Parathyroid adenoma (tissue), 2 donors: Measurements from ENCODE around the gene L3MBTL2.

Experiments
- H2AFZ ChIP-seq: fragments of 300-600 bp; sonication (generic); one replicate; pipeline ENCODE4 v1.7.0; 2017; ENCODE audit warnings: antibody characterized with exemption, mild to moderate bottlenecking
- H3K27ac ChIP-seq: fragments of 300-600 bp; sonication (generic); one replicate; pipeline ENCODE4 v1.7.0; 2017
- H3K27me3 ChIP-seq: fragments of 300-600 bp; sonication (generic); one replicate; pipeline ENCODE4 v1.7.0; 2017; ENCODE audit warnings: low read length; ENCODE audit not compliant: control insufficient read depth, insufficient read depth
- H3K36me3 ChIP-seq: fragments of 300-600 bp; sonication (generic); one replicate; pipeline ENCODE4 v1.7.0; 2017; ENCODE audit warnings: low read length; ENCODE audit not compliant: control insufficient read depth, insufficient read depth
- H3K4me1 ChIP-seq: fragments of 300-600 bp; sonication (generic); one replicate; pipeline ENCODE4 v1.7.0; 2017; ENCODE audit warnings: control low read depth
- H3K4me2 ChIP-seq: fragments of 300-600 bp; sonication (generic); one replicate; pipeline ENCODE4 v1.7.0; 2017; ENCODE audit warnings: low read length
- H3K4me3 ChIP-seq: fragments of 300-600 bp; sonication (generic); one replicate; pipeline ENCODE4 v1.7.0; 2017; ENCODE audit warnings: low read depth, low read length
- H3K79me2 ChIP-seq: fragments of 300-600 bp; sonication (generic); one replicate; pipeline ENCODE4 v1.7.0; 2017; ENCODE audit warnings: control low read depth
- H3K9ac ChIP-seq: fragments of 300-600 bp; sonication (generic); one replicate; pipeline ENCODE4 v1.7.0; 2017; ENCODE audit warnings: mild to moderate bottlenecking
- H3K9me3 ChIP-seq: fragments of 300-600 bp; sonication (generic); one replicate; pipeline ENCODE4 v1.7.0; 2017; ENCODE audit warnings: low read length; ENCODE audit not compliant: control insufficient read depth
- TF ChIP-seq, protein P1 (sequence below): fragments of 300-600 bp; sonication (generic); IDR thresholded peaks from one replicate; pipeline ENCODE4 v1.7.0; 2017; ENCODE audit warnings: antibody characterized with exemption, mild to moderate bottlenecking
- donor health status: primary hyperparathyroidism.

Gene L3MBTL2

DNA sequence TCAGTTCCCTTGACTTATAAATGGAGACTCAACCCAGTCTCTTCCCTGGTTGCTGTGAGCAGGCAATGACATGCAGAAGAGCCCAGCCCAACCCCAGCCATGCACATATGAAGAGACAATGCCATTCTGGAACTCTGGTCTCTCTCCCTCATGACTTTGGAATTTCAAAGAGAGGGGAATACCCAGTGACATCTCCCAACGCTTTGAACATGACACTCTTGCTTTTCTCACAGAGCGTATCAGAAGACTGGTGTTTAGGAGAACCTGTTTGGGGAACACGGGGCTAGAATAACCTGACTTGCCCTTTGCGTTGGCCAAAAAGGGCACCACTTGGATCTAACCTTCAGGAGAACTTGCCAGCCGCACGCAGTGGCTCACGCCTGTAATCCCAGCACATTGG, 68.0 kb downstream of the L3MBTL2 start:
- H3K4me2 ChIP-seq, result no peak overlapping the region
- no peaks in the 10 kb centered on the region for H3K4me1 ChIP-seq
- TF ChIP-seq, protein P1, sequence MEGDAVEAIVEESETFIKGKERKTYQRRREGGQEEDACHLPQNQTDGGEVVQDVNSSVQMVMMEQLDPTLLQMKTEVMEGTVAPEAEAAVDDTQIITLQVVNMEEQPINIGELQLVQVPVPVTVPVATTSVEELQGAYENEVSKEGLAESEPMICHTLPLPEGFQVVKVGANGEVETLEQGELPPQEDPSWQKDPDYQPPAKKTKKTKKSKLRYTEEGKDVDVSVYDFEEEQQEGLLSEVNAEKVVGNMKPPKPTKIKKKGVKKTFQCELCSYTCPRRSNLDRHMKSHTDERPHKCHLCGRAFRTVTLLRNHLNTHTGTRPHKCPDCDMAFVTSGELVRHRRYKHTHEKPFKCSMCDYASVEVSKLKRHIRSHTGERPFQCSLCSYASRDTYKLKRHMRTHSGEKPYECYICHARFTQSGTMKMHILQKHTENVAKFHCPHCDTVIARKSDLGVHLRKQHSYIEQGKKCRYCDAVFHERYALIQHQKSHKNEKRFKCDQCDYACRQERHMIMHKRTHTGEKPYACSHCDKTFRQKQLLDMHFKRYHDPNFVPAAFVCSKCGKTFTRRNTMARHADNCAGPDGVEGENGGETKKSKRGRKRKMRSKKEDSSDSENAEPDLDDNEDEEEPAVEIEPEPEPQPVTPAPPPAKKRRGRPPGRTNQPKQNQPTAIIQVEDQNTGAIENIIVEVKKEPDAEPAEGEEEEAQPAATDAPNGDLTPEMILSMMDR, result no peak
- H3K27me3 ChIP-seq, result no peaks in the 10 kb centered on the region
- no peaks in the 10 kb centered on the region for H3K9me3 ChIP-seq
- H3K79me2 ChIP-seq, result no peaks in the 10 kb centered on the region
- no peak overlapping the region for H2AFZ ChIP-seq
- H3K4me3 ChIP-seq, result no peak overlapping the region
- no peak overlapping the region for H3K9ac ChIP-seq
- no peak overlapping the region for H3K27ac ChIP-seq
- H3K36me3 ChIP-seq, result no peaks in the 10 kb centered on the region

DNA sequence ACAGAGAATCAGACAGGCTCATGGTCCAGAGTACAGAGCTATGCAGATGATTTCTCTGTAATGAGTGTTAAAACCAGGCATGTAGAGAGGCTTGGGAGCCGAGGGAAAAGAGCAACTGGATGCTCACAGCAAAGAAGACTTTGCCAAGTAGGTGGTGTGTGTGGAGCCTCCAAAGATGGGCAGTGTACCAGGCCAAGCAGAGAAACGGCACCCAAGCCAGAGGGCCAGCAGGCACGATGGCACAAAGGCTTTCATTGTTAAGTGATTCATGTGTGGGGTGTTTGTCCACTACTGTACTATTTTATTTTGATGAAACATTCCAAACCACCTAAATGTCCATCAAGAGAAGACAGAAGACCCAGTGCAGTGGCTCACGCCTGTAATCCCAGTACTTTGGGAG, 69.7 kb downstream of the L3MBTL2 start:
- Histone ChIP-seq H3K36me3 (no peaks in the 10 kb centered on the region), H3K4me2 (no peak overlapping the region), H3K27ac (no peak overlapping the region), H3K9ac (no peak overlapping the region), H3K27me3 (no peaks in the 10 kb centered on the region), H3K9me3 (no peaks in the 10 kb centered on the region), H3K4me3 (no peak overlapping the region), H3K79me2 (no peaks in the 10 kb centered on the region), H3K4me1 (no peaks in the 10 kb centered on the region), H2AFZ (no peak overlapping the region)
- TF ChIP-seq, protein P1, result no peak

DNA sequence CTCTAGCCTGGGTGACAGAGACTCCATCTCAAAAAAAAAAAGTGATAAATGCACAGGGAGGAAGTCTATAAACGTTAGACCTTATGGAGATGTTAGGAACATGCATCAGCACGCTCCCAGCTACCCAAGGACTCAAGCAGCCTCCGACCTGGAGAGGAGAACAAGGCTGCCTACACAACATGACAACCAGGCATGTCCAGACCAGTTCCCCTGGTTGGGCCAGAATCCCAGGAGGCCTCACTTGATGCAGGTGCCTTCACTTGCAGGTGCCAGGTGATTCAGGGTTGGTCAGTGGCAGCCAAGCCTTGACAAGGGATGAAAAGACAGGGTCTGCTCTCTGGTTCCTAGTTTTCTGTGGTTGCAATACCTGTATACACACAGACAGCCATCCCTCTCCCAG, 75.0 kb downstream of the L3MBTL2 start:
- Histone ChIP-seq H3K4me1 (no peaks in the 10 kb centered on the region), H3K9me3 (no peaks in the 10 kb centered on the region), H3K79me2 (no peaks in the 10 kb centered on the region), H3K36me3 (no peaks in the 10 kb centered on the region), H3K27ac (no peak overlapping the region), H3K4me3 (no peak overlapping the region), H3K27me3 (no peaks in the 10 kb centered on the region), H2AFZ (no peak overlapping the region), H3K4me2 (no peak overlapping the region), H3K9ac (no peak overlapping the region)
- TF ChIP-seq, protein P1, result no peak

DNA sequence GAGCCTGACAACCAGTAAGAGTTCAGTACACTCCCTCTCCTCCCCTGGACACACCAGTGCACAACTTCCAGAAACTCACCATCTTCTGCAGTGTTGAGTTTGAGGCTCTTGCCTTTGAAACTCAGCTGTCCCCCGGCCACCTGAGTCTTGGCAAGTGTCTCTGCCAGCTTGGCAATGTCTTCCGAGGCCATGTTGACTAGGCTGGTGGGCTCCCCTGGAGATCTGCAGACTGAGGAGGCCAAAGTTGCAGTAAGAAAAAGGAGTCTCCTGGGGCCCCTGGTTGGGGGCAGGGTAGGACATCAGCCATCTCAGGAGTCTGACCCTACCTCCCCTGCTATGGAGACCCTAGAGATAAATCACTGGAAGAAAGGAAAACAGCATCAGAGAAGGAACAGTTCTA, 75.7 kb downstream of the L3MBTL2 start:
- no peak overlapping the region for H2AFZ ChIP-seq
- TF ChIP-seq, protein P1, result no peak
- no peaks in the 10 kb centered on the region for H3K9me3 ChIP-seq
- no peak overlapping the region for H3K4me2 ChIP-seq
- H3K79me2 ChIP-seq, result no peaks in the 10 kb centered on the region
- no peaks in the 10 kb centered on the region for H3K36me3 ChIP-seq
- no peak overlapping the region for H3K27ac ChIP-seq
- no peak overlapping the region for H3K4me3 ChIP-seq
- no peaks in the 10 kb centered on the region for H3K27me3 ChIP-seq
- no peak overlapping the region for H3K9ac ChIP-seq
- H3K4me1 ChIP-seq, result no peaks in the 10 kb centered on the region
